ENCODE measurements around the gene SRM.
"Not testable (repeated sequence)": the region's sequence is repeated elsewhere in the genome, so short reads cannot be mapped to it uniquely, and the experiment has no call there.

The SRM gene

GRCh38 chr1:11063937-11064537 is 4.2 kb upstream of the SRM start:
- not testable (repeated sequence) for DNase-seq

GRCh38 chr1:11062965-11063401 is 3.2 kb upstream of the SRM start:
- no peak for DNase-seq

- DNase-seq = no peak
Observed at GRCh38 chr1:11061652-11062365, 2.0 kb upstream of the SRM start.

- DNase-seq = no peak
Observed at GRCh38 chr1:11059155-11059967, 457 bp downstream of the SRM start.

GRCh38 chr1:11058595-11059154 is 1.1 kb downstream of the SRM start:
- DNase-seq = no peak

- DNase-seq = no peak
Observed at GRCh38 chr1:11058026-11058425, 1.8 kb downstream of the SRM start.

GRCh38 chr1:11057477-11057876 is 2.3 kb downstream of the SRM start:
- no peak for DNase-seq

GRCh38 chr1:11056504-11056903 is 3.3 kb downstream of the SRM start:
- DNase-seq = no peak

GRCh38 chr1:11055676-11056075 is 4.1 kb downstream of the SRM start:
- DNase-seq = no peak

GRCh38 chr1:11054666-11055065 is 5.2 kb downstream of the SRM start:
- no peak for DNase-seq

GRCh38 chr1:11054181-11054580 is 5.6 kb downstream of the SRM start:
- DNase-seq = no peak

- no peak for DNase-seq
Observed at GRCh38 chr1:11053758-11054137, 6.1 kb downstream of the SRM start.

- DNase-seq = no peak
Observed at GRCh38 chr1:11052839-11053757, 6.7 kb downstream of the SRM start.

- DNase-seq = no peak
Observed at GRCh38 chr1:11051781-11052511, 7.9 kb downstream of the SRM start.

GRCh38 chr1:11051121-11051520 is 8.7 kb downstream of the SRM start:
- DNase-seq = not testable (repeated sequence)

GRCh38 chr1:11046625-11047365 is 13.0 kb downstream of the SRM start, which contains the start of gene MASP2:
MASP2 (minus strand) TSS chr1:11047239; CDS start chr1:11047207, 32 bp downstream.
- DNase-seq = no peak

- DNase-seq = no peak
Observed at GRCh38 chr1:11046270-11046566, 13.6 kb downstream of the SRM start.

- DNase-seq = no peak
Observed at GRCh38 chr1:11045428-11046269, 14.2 kb downstream of the SRM start.

GRCh38 chr1:11044849-11045427 is 14.9 kb downstream of the SRM start:
- no peak for DNase-seq
